ENCODE measurements around the gene YBX3.
A peak's percentile ranks its signal among the peaks of the same experiment; 100 is the strongest.

Gene YBX3

DNA sequence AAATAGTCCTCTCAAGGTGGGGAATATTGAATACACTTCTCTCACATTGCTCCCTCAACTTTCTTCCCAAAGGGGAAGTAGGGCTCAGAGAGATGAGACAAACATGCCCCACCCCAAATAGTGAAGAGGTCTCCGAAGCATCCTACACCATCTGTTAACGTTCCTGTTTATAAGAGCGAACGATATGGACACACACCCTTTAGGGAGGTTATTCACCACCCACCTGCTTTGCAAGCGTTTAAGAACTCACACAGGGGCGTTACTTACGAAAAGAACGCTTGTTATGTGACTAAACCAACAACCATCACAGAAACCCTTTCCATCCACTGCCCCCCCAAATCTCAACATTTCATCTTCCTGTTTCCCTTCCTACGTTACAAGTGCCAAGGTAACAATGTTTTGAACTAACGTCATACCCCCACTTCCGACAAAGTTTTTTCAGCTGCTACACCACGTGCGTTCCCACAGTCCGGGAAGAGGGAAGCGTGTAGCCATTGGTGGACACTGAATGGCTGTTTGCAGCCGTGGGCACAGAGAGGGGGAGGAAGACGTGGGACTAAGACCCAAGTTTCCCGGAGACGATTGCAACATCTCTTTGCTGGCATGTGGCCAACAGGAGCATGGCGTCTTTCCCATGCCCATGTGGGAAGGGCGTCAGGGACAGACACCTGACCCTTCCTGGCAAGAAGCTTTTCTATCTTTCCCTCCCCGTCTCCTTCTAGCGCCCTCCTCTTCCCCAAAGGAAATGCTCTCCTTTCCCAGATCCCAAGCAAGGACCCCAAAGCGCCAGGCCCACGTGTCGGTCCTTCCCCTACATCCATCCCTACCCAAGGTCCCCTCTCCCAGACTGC is 1.2 kb downstream of the YBX3 start:
- peak; percentile 96 for DNase-seq (ENCODE audit: low spot score)

DNA sequence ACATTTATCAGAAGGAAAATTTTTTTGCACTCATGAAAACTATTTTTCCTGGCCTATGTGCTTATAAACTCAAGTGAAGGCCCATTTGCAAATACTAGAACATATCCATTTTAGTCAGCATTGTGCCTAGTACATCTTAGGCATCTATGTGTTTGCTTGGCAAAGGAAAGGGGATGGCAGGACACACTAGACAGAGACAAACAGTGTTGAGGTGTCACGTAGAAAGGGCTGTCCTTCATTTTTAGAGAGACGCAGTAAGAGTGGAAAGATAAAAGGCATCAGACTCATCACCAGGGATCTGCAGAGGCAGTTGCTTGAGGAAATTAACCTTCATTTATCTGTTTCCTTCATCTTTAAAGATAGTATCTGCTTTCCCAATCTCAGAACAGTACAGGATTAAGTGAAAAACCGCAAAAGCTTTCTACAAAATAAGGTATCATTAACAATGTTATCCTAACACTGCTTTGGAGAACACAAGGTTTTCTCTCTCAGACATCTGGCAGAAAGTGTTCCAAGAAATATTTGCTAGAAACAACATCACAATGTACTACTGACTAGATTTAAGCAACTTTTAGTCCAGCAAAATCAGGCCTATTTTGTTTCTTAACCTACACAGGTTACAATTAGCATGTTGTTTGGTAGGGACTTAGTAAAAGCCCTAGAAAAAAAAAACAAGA is 2.0 kb downstream of the YBX3 start:
- peak; percentile 10 for DNase-seq (ENCODE audit: low spot score)

DNA sequence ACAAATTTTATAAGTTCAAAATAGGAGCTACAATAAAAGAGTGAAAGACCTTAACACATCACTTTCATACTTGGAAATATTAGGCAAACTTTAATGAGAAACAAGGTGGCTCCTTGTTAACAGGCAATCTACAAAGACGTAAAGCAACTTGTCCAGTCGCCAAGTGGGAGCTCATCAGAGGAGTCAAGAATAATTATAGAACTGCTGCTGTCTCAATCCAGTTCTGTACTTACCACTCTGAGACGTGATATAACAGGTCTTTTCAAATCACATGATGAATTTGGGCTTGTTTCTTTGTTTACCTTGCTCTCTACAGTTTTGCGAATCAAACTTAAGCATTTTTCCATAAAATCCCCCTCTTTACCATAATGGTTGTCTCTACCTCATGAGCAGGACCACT is 3.6 kb downstream of the YBX3 start:
- no peak for DNase-seq (ENCODE audit: low spot score)

DNA sequence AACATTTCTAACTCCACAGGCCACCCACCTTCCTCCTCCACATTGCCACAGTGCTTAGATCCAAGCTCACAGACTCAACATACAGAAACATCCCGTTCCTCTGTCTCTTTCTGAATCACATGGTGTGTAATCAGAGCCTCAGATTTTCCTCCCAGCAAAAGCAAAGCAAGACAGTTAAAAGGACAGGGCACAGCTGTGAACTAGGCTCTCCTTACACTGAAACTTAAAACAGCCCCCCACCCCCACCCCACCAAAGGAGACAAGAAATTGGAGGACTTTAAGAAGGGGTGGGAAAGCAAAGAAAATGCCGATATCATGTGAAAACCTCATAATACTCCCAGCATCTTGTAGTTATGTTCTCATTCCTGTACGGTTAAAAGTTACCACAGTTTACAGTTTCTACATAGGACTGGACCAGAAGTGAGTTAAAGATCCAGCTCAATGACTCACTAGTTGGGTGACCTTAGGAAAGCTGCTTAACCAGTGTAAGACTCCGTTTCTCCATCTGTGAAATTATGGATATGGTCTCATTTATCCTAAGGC is 4.8 kb downstream of the YBX3 start:
- DNase-seq (ENCODE audit: low spot score) = peak; percentile 41

DNA sequence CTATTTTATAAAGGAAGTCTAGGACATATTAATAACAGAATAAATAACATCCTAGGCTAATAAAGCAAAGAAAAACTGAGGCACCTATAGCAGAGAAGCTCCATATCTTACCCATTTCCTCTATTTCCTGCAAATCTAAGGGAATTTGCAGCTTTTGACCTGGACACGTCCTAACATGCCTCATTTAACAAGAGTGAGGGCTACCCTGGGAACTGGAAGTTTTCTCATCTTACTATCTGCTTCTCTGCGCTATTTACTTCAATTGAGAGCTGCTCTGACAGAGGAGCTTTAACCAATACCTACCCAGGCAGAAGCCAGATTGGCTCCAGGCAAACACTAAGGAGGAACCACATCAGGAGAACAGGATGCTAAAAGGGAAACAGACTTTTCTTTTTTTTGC is 5.7 kb downstream of the YBX3 start:
- DNase-seq (ENCODE audit: low spot score) = peak; percentile 20

DNA sequence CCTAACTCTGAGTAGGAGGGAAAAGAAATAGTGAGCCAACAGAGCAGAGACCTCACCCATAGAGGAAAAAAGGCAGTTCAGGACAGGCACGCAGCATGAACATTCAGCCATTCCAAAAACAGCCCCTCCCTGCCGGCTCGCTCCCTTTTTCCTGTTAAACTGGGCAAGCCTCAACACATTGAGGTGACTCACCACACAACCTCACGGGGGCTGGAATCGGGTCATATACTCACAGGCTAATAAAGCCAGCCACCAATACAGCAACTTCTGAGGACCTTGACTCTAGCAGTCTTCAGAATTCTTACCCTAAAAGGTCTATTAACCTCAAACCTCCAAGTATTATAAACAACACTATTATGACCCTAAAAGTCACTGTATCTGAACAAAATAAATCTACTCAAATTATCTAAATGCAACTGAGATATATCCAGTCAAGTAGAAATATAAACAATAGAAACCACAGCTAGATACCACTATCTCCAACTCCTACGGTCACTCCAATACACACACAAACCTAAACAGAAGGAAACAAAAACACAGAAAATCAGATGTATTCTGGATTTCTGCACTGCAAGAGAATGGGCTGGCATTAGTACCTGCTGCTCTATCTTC is 6.3 kb downstream of the YBX3 start:
- DNase-seq (ENCODE audit: low spot score) = peak; percentile 86

DNA sequence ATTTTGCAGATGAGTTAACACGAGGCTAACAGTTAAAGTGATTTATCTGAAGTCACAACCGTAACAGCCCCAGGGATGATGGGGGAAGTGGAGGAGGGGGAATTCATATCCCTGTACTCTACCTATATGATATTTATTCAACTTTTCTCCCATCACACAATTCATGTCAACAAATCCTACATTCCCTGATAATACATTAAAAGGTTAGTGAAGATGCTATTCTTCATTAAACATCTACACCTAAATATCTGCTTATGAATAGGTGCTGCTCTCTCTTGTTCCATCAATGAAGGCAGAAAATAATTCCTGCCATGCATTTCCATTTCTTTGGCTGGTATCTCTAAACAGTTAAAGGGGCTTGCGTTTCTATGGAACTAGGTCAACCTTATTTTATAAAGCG is 6.8 kb downstream of the YBX3 start:
- DNase-seq (ENCODE audit: low spot score) = peak; percentile 9

DNA sequence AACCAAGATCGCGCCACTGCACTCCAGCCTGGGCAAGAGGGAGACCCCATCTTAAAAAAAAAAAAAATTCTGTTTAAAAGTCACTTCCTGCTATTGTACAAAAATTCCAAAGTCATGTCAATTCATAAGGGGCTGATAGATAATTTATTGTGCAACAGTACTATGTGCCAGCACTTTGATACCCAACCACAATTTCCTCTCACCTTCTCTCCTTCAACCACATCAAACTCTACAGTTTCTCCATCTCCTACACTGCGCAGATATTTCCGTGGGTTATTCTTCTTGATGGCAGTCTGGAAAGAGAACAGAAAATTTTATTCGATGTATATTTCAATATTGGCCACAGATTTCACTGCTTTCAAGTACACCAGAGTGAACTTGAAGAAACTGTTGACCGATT is 7.6 kb downstream of the YBX3 start:
- DNase-seq (ENCODE audit: low spot score) = no peak

DNA sequence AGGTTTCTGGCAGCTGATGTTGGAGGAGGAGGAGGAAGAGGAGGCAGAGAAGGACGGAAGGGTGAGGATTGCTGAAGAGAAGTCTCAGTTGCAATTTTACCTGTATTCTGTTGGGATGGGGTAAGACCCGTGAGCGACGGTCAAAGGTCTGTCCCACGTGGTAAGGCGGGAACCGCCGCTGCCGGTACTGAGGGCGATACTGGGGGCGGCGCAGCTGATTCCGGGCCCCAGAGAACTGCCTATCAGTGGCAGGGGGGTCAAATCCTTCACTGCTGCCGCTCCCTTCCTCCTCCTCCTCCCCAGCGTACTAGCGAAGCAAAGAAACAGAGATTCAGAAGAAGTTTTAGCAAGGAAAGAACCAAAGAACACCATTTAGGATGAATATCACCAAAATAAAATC is 13.3 kb downstream of the YBX3 start:
- no peak for DNase-seq (ENCODE audit: low spot score)

DNA sequence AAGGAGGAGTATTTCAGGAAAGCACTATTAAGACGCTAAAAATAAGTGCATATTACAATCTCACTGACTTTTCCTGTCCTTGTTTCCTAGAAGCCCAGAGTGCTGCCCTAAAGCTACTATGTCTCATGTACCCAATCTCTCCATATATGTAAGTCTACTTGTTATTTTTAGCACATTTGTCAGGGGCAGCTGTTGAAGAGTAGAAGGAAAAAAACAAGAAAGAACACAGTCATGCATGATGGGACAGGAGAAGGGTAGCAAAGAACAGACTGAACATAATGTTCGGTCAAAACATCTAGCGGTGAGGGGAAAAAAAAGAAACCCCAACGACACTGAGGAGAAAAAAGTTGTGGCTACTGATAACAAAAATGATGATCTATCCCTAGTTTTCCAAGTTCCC is 14.3 kb downstream of the YBX3 start:
- no peak for DNase-seq (ENCODE audit: low spot score)

DNA sequence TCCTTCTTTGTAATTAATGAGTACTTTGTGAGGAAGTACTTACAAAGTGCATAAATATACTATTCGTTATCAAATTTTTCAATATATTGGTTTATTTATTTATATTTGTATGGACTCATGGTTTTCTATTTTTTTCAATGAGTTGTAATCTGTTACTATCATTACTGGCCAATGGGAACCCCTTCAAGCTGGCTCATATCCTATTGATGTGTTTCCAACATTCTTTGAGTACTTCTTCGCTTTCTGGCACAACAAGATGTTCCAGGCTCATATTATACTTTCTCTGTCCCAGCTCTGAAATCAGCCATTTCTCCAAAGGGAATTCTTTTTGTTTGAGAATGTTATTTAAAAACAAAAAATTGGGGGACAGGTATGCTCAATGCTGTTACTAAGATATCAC is 17.5 kb downstream of the YBX3 start:
- no peak for DNase-seq (ENCODE audit: low spot score)

DNA sequence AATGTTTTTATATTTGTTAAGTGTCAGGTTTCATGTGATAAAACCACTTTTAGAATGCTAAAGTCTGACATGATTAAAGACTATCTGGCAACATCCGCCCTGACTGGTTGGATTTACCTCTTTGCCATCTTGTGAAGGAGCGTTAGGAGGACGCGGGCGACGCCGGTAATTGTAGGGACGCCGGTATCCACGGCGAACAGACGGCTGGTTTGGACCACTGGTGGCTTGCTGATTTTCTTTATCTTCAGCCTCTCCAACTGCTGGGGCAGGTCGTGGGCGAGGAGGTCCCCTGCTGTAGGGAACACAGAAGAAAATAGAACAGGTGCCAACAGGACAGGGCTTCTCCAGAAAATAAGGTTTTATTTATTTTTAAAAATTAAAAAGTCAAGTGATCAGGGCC is 21.3 kb downstream of the YBX3 start:
- DNase-seq (ENCODE audit: low spot score) = no peak

DNA sequence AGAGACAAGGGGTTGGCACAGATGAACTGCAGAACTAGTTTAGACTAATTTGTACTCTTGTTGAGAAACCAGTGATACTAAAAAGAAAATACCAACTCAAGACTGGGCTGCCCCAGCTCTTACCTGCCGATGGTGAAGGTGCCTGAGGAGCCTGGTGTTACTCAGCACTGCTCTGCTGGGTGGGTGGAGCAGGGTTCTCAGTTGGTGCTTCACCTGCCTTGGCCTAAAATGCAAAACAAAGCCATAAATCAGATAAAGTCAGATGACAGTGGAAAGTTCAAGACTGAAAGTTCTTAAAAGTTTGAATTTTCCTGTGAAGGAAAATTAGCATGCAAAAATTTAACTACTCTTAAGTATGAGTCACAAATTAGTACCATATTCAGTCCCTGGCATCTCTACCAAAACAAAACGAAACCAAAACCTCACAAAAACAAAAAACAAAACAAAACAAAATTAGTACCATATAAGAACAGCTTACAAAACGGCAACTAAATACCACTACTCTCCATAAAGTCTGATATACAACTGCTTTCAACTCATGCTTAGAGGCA is 21.9 kb downstream of the YBX3 start:
- no peak for DNase-seq (ENCODE audit: low spot score)

DNA sequence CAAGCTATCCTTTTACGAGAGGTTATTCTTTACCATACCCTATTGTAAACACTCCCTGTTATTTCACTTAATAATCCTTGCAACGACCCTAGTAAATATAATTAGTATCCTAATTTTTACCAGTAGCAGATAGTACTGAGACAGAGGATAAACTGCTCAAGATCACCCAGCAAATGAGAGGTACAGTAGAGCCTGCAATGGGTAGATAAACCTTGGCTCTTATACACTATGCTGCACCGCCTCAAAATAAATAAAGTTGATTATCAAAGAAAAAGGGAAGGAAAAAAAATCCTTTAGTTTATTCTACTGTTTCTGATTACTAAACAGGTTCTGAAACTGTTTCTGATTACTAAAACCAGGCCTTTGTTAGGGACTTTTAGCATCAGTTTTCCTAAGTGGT is 22.5 kb downstream of the YBX3 start:
- no peak for DNase-seq (ENCODE audit: low spot score)

DNA sequence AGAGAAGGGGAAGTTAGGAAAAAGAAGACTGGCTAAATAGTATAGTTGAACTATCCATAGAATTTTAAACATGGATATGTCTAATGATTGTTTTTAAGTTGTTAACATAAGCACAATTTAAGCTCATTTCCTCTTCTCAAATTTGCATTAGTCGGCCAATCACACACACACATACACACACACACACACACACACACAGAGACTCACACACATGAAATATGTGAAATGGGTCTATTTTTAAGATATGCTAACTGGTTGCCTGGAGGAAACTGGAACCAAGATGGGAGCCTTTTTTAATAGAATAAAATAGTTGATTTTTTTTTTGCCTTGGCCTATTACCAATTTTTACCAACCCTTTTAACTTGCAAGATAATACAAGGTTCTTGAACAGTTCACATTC is 25.3 kb downstream of the YBX3 start:
- no peak for DNase-seq (ENCODE audit: low spot score)

DNA sequence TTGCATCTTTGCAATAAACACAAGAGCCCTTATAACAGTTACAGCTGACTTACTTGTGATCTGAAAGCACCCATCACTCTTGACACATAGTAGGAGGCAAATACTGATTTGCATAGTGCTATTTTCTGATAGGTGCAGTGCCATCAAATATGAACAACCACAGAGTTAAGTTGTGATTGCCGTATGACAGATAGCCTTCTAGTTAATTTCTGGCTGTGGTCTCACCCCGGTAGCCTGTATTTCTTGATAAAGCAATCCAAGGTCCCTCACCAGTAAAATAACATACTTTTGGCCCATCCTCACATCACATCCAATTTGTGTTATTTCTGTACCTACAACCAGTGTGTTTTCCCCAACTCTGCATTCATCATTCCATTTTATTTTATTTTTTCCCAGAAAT is 26.0 kb downstream of the YBX3 start:
- no peak for DNase-seq (ENCODE audit: low spot score)

DNA sequence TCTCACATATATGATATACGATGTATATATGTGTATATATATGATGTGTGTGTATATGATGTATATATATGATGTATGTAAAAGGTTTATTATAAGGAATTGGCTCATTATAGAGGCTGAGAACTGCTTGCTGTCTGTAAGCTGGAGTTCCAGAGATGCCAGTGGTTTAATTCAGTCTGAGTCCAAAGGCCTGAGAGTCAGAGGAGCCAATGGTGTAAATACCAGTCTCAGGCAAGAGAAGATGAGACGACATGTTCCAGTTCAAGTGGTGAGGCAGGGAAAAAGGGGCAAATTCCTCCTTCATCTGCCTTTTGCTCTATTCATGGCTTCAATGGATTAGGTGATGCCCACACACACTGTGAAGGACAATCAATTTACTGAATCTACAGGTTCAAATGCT is 32.2 kb downstream of the YBX3 start:
- no peak for DNase-seq (ENCODE audit: low spot score)

DNA sequence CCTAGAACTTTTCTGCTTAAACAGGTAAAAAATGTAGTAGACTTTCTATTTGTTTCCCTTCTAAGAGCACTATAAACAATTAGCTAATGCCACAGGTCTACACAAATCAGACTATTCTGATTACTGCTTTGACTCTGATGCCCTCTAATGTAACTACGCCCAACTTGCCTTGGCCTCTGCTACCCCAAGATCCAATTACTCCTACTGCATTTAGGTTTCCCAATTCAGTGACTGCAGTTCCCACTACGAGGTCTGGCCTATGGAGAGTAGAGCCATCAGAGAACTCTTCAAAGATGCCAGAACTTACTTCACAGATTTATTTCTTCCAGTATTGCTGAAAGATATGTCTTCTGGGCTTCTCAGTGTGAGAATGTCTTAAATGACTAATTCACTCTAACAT is 34.0 kb downstream of the YBX3 start:
- DNase-seq (ENCODE audit: low spot score) = no peak

DNA sequence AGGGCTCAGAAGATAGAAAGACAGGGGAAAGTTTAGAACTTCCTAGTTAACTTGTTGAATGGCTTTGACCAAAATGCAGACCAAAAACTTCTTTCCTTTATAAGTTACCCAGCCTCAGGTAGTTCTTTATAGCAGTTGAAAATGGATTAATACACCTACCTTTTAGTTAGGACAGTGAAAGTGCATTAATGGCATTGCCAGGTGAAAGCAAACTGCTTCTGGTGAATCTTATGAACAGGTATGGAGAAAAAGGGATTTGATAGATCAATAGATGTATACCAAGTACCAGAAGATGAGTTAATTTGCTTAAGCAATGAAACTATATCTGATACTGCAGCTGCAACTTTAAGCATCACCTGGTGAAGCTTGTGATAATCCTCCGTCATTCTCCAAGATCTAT is 35.1 kb downstream of the YBX3 start:
- DNase-seq (ENCODE audit: low spot score) = no peak

DNA sequence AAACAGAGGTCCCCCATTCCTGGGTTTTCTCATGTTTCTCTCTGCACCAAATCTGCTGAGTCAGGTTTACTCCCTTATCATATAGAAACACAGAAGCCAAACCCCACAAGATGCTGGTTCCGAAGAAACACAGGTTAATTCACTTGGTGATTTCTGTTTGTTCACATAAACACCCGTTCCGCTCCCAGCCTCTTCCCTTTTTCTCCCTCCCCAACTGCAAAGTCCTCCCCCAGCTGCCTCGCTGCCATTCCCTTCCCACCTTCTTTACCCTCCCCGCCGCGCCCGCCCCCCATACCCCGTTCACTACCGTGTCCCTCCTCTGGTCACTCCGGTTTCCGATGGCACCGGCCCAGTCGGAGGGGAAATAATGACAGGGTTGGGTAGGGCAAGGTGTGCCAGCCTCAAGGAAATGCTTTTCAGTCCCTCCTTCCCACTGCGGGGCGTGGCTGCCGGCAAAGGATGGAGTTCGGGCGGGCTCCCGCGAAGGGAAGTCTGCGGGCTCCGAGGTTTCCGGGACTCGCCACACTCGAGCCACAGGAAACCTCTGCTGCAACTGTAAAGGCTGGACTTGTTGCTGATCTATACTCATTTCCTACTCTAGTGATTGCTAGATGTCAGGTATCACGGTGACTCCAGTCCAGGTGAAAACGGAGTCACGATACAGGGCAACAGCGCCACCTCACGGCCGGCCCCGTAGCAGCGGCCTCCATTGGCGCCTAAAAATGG is 49.3 kb downstream of the YBX3 start, which contains the start of gene STYK1:
TSS of gene STYK1 (minus strand) at position 394 of the 726 bp plus-strand sequence. CDS start 39,434 bp downstream, outside the sequence.
- peak; percentile 91 for DNase-seq (ENCODE audit: low spot score)

DNA sequence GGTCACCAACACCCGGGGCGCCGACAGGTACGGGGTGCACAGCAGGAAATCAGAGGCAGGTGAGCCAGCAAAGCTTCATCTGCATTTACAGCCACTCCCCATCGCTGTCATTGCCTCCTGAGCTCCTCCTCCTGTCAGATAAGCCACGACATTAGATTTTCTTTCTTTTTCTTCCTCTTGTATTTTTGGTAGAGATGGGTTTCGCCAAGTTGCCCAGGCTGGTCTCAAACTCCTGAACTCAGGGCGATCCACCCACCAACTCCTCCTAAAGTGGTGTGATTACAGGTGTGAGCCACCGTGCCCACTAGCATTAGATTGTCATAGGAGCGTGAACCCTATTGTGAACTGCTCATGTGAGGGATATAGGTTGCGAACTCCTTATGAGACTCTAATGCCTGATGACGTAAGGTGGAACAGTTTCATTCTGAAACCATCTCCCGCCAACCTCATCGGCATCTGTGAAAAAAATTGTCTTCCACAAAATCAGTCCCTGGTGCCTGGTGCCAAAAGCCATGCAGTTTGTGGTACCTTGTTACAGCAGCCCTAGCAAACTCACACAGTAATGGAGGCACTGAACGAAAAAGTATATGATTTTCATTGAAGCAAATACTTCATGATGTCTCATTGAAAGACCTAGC is 50.8 kb downstream of the YBX3 start:
- no peak for DNase-seq (ENCODE audit: low spot score)

Measured in kidney tubule cell (primary cell).